Suppressor macrophage treated with lipopolysaccharide for 4 hours (primary cell): Measurements from ENCODE around the gene SLC4A1.

Experiments
- DNase-seq: peaks from one replicate; pipeline ENCODE4 v3.0.0-alpha.2; 2020

Gene SLC4A1

DNA sequence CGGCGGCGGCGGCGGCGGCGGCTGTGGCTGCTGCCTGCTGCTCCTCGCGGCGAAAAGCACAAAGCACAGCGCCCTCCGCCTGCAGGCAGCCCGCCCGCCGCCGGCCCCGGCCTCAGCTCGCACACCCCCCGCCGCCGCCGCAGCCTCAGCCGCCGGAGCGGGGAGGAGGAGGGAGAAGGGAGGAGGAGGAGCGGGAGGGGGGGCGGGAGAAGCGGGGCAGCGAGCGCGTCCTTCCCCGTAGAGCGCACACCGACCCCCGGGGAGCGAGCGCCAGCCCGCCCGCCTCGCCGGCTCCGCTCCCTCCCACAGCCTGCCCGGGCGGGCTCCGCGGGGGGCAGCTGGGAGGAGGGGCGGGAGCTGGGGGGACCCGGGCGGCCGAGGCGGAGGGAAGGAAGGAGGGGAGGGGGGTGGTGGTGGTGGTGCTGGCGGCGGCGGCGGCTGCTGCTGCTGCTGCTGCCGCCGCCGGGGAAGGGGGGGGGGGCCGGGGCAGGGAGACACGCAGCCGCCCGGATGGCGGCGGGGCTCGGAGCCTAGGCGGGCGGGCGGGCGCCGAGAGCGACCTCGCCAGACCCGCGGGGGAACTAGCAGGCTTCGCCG is 48.2 kb downstream of the SLC4A1 start, which contains the start of gene UBTF:
Gene UBTF, minus strand, starts transcription at position 60 of the 597 bp plus-strand sequence. CDS start 1,446 bp downstream, outside the sequence.
- peak; percentile 51 for DNase-seq

DNA sequence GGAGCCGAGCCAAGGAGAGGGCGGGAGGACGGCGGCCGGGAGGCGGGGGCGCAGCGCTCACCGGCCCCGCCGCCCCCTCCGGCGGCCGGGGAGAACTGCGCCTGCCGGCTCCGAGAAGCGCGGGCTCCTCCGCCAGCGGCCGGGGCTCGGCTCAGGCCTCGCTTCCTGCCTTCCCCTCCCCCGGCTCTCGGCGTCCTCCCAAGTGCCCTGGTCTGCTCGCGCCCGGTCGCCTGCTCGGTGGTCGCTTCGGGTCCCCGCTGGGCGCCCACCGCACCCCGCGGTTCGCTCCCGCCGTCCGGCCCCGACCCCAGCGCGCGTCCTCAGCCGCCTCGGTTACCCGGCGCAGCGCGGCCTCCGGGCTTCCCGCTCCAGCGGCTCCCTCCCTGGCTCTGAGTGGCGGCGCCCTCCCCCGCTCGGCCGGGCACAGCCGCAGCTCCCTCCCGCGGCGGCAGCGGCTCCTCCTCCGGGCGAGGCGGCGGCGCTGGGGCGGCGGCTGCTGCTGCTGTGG is 48.8 kb downstream of the SLC4A1 start:
- DNase-seq = peak; percentile 85

DNA sequence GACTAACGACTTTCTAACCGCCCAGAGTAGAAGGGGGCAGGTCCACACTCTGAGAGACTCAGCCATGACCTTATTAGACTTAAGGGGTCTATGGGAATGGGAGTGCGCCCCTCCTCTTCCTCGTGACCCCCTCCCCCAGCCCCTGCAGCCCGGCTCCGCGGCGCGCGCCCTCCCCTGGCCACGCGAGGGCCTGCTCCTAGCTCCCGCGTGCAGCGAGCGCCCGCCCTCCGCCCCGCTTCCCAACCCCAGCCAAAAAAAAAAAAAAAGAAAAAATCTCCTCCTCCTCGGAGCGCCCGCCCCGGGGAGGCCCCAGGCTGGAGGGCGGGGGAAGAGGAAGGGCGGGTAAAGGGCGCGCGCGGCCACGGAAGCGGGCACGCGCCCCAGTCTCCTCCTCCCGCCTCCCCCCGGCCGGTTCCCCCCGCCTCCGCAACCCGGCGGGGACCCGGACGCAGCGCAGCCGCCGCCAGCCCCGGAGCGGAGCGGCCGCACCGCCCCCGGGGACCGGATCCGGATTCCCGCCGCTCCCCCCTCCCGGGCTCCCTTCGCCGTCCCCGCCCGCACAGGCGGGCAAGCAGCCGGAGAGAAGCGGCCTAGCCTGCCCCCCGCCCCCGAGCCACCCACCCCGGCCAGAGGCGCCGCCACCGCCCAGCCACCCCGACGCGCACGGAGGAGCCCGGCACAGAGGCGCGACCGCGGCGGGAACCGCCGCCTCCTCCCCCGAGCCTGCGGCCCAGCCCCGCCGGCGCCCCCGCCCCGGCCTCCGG is 49.4 kb downstream of the SLC4A1 start:
- DNase-seq = peak; percentile 94

DNA sequence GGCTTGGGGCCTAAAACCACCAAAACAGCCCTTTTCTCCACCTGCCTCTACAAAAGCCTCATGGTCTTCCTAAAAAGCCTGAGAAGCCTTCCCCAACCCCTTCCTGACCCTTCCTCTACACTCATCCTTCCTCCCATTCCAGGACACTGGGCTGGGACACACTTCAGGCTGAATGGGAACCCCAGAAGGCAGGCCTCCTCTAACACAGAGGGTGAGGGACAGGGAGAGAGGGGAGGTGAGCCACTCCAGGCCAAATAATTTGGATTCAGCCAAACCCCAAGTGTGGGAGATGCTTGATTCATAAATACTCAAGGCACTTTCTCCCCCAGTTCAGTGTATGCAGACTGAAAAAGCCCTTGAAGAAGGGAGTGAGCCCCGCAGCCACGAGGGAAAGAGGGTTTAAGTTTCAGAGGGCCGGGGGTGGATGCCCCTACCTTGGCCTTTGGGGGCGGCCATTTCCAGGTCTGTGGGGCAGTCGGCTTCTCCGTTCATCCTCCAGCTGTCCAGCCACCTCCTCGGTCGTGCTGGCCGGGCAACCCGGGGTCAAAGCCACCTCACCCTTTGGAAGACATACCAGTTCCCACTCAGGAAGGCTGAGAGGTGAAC is 50.1 kb downstream of the SLC4A1 start:
- no peak for DNase-seq

DNA sequence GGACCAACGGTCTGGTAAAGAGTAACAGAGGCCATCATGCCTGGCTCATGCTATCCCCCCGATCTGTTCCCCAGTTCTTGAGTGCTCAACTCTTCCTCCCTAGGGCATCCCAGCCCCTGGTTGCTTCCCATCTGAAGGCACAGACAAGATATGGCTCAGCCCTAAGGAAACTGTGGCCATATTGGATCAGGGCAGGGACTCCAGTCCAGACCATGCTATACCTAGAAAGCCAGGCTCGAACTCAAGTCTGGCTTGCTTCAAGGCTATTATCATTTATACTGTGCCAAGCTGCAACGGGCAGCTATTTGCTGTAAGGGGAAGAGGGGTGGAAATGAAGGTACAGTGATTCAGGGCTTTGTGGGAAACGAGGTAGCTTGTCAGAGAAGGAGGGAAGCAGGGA is 51.2 kb downstream of the SLC4A1 start:
- no peak for DNase-seq

DNA sequence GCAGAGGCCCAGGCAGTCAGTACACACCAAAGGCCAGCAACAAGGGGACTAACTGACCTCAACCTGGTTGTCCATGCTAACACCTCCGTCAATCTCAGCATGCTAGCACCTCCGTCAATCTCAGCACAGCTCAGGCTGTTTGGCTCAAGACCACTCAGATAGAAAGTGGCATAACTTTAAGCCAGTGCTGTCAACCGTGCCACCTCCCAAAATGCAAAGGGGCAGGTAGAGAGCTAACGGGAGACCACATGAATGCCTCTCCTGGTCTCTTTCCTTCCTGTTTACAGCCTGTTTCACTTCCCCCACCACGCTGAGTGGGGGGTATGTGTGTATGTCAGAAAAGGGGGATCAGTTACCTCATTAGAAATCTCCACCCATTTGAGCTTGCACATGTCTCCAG is 51.8 kb downstream of the SLC4A1 start:
- DNase-seq = no peak

DNA sequence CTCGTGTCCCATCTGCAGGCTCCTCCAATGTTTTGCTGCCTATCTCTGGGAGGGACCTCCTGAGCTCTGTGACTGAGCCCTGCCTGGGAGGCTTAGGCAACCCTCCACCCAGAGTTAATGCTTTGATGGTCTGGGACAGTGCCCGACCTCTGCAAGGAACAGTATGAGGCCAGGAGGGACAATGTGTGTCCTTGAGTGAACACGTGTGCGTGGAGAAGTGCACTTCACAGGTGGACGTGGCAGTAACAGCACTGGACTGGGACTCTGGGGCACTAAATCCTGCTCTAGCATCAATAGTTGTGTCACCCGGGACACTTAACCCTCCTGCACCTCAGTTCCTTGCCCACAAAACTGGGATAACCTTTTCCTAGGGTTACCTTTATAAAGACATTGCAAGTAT is 53.0 kb downstream of the SLC4A1 start:
- no peak for DNase-seq

DNA sequence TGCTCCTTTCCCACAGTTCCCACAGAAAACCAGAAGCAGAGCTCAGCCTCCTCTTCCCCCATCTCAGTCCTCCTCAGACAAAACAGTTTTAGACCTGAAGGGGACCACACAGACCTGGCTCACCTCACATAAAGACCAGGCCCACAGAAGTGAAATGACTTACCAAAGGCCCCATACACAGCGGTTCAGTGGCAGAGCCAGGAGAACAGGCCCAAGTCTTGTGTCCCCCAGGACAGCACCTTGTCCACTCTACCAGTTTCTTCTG is 53.8 kb downstream of the SLC4A1 start:
- DNase-seq = no peak

DNA sequence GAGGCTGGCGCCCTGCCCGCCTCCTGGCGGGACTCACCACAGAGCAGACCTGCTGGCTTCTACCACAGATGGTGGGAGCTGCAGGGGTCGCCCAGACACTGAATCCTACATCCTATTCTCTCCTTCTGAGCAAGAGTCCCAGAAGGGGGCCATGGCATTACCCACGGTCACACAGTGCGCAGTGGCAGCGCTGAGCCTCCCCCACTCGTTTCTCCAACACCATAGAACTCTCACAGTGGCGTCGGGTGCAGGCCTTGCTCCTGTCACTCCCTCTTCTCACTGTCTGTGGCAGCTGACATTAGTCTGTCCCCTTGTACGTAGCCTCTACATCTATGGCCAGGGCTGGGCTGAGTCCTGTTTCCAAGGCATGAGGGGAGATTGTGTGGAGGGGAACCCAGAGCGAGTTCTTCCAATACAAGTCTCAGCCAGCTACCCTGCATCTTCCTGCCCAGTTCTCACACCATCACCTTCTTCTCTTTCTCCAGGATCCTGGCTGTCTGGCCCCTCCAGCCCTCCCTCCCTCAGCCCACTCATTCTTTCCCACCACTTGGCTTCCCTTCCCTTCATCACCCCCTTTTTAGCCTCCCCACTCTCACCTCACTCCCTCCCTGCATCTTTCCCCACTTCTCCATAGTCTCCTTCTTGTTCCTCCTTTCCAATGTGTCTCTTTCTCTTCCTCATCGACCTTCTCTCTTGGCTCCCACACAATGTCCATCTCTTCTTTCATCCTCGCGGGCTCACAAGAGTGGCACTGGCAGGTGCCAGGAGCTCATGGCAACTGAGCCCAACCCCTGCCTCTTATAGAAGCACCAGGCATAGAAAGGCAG is 54.3 kb downstream of the SLC4A1 start:
- DNase-seq = no peak

DNA sequence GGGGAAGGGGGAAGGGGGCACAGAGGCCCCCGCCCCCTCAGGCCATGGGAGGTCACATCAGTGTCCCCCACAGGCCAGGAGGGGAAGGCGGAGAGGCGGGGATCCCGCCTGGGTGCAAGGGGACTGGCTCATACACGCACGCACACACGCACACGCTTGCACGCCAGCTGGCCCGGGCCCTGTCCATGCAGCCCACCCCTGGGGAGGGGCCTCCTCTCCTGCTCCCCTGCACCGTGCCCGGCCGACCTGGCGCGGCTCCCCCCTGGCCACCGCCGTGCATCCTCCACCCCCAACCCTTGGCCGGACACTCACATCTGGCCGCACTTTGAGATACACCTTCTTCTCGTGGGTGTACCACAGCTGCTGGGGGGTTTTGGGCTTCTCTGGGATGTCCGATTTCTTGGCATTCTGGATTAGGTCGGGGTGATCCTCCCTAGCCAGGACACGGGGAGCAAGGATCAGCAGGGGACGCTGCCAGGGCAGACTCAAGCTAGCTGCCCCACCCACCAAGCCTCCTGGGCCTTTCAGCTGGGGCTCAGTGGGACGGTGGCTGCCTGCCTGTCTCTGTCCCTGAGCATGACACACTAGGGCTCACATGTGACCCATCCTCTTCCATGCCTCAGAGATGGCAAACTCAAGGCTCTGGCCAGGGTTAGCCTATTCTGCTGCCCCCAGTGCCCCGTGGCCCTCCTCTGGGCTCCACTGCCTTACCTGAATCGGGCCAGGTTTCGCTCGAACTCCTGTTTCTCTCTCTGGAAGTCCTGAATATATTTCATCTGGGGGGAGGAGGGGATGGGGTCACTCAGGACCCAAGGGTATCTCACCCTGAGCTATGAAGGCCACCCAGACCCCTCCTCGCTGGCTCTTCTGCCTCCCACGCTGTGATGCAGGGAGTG is 55.2 kb downstream of the SLC4A1 start:
- DNase-seq = no peak

DNA sequence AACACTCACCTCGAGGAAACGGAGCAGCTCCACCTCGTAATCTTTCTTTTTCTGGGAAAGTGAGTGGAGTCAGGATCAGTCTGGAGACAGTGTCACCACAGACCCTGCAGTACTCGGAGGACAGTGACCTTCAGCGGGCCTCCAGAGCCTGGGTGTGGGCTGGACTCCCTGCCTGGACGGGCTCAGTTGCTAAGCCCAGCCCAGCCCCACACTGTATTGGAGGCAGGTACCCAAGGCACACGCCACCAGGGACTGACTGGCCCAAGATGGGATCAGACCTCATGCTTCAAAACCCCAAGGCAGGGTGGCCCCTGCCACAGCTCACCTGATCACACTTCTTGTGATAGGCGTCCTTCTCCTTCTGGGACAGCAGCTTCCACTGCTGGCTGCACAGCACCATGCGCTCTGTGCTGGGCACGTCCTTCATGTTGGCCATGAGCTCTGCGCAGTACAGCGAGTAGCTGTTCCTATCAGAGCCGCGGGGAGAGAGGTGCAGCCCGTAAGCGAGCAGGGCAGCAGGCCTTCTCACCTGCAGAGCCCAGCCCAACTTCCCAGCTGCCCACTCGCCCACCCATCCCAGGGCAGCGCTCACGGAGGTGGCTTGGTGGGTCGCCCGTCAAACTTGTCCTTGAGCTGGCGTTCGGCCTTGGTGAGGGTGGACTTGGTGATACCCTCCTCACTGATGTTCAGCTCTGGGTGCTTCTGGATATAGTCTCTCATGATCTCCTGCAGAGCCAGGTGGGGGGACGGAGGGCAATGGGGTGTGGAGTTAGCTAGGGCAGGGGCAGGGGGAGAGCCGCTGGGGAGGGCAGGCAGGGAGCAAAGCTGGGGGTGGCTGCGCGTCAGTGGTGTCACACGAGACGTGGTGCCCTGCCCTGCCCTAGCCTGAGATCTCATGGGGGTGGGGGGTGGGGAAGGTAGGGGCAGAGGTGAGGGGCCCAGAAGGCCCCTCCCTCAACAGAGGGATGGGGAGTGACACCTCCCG is 56.4 kb downstream of the SLC4A1 start:
- DNase-seq = no peak

DNA sequence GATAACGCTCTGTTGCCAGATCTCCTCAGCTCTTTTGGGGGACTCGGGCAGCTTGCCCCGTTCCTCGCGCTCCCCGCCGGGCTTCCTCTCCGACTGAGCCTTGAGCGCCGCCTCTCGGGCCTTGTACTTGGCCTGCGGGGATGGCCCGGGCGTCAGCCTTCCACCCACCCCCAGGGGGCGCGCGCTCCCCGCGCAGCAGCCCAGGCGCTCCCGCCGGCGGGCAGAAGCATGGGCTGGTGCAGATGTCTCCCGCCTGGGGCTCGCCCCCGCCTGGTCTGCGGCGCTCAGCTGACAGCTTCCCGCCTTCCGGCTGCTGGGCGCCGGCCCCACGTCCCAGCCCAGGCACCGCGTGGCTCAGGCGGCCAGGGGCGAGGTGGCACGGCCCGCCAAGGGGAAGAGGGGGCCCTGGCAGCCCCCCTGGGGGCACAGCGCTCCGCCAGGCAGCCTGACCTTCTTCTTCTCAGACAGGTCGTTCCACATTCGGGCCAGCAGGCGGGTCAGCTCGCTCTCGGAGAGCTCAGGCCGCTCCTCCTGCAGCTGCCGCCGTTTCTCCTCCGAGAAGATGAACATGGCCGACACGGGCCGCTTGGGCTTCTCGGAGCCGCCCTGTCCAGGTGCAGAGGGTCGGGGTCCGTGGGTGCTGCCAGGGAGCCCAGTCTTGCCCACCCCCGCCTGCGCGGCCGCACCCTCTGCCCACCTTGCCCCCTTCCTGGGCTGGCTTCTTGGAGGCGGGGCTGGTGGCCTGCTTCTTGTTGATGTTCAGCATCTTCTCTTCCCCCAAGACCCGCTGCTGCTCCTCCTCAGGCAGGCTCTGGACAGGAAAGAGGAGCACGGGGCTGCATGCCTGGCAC is 57.4 kb downstream of the SLC4A1 start:
- DNase-seq = peak; percentile 93

DNA sequence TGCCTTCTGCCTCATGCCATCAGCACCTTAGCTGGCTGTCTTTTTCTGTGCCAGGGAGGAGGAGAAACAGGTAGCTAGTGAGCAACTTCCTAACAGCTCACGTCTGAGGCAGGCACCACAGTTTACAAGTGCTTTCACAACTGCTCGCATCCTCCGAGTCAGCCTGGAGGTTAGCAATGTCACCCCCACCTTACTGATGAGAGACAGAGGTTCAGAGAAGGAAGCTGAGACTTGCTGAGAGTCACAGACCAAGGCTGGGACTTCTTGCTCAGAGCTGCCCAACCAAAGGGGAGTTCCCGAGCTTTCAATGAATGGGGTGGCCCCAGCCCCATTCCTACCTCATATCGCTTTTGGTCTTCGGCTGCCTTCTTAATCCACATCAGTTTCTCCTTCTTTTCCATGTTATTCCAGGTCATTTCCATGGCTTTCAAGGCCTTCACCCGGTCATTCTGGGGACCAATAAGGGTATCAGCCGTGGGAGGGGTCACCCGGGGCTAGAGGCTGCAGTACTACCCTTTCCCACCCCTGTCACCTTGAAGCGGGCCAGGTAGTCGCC is 58.1 kb downstream of the SLC4A1 start:
- peak; percentile 46 for DNase-seq

DNA sequence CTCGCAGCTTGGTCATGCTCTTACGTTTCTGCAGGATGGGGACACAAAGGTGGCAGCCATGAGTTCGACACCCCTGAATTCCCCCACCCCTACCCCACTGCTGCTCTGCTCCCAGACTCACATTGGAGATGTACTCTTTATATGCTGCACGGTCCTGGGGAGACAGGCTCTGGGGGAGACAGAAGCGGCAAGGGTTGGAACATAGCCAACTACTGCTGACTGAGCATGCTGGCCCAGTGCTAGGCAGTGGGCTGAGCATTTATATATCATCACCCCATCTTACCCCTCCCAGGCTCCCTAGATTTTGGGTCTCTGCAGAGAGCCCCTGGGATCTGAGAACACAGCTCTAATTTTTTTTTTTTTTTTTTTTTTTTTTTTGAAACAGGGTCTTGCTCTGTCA is 60.2 kb downstream of the SLC4A1 start:
- no peak for DNase-seq

DNA sequence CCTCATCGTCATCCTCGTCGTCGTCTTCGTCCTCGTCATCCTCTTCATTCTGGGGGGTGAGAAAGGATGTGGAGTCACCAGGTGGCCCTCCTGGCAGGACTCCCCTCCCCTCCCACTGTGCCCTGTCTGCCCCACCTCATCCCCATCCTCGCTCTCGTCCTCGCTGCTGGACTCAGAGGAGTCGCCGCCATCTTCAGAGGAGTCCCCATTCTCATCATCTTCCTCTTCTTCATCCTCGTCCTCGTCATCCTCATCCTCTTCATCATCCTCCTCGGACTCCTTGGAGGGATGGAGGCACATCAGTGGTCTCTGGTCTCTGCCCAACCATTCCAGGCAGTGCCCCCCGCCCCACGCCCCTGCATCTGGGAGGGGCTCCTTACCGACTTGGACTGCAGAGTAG is 60.6 kb downstream of the SLC4A1 start:
- DNase-seq = no peak

DNA sequence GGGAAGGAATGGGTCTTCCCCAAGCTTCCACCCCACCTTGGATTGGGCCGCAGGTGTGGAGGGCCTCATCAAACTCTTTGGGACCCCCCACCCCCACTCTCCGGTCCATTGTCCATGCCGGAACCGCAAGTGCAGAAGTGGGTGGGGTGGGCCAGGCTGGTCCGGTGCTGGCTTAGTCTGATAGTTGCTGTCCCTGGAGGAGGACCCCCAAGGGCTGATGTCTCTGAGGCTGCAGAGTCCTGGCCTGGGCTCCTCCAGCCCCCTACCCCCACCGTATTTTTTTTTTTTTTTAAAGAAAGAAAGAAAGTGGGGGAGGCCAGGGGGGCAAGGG is 61.1 kb downstream of the SLC4A1 start:
- DNase-seq = no peak

DNA sequence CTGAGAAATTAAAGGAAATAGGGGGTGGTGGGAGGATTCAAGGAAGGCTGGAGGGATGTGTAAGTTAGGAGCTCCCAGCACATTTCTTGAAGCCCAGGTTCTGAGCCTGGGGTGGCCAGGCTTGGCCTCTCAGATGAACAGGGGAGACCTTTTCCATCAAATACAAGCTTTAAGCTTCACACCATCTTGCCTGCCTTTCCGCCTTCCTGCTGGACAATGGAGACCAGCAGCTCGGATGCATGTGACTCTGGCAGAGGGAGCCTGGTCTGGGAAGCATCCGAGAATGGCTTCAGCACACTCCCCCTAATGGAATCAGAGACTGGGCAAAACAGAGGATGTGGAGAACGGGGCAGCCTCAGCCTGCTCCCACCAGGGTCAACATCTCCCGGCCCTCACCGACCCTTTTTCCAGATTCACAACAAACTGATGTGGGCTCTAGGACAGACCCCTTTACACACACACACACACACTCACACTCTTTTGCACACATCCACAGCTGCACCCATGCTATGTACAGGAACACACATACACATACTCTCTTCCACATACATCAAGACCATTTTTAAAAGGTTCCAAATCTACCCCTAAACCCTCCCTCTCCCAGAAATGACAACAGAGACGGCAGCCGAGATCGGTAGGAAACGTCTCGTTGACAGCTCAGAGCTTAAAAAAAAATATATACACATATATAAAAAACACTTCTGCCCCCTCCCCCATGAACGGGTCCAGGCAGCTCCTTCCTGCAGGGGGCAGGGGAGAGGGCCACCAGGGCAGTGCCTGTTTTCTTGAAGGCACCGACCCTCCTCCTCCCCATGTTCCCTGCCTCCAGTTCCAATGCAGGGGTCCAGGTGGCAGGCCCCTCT is 61.7 kb downstream of the SLC4A1 start:
- no peak for DNase-seq

DNA sequence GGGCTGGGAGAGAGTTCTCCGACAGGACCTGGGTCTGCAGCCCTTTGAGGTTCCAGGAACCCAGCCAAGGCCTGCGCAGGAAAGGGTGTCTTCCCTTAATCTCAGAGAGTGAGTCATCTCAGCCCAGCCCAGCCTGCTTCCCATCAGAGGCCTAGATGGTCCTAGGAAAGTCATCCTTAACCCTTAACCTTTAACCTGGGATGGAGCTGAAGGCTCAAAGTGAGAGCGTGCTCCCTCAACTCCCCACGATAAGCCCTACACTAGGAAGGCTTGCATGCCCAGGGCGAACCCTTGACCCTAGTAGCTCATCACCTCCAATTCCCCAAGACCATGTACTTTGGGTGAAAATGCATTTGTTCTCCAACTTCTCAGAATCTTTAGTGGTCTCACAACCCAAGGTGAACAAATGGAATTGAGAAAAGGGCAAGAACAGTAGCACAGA is 63.5 kb downstream of the SLC4A1 start:
- peak; percentile 40 for DNase-seq
